ENCODE measurements around the gene PTPRD. TPM values are rescaled to one million over a fixed set of nuclear protein-coding genes. Genes with fewer than 3 reads are reported as not detected.

PTPRD gene
- total and polyA plus RNA-seq, 9 of the 15 experiments (the other 6 are each of a cell fraction or from before 2014, with no cell fraction given): 0.11 TPM; not detected in 8

GRCh38 chr9:8428389-8428788 is 2184.4 kb downstream of the PTPRD start:
- WGBS (ENCODE audit: insufficient coverage, low coverage, missing lambda C conversion rate): 0% methylated on average over 3 of the region's 3 CpGs
- no peak for TF ChIP-seq ZBTB9 (CRISPR knock-in tag; IDR thresholded peaks at IDR 0.05)
- TF ChIP-seq NCOA2 (IDR thresholded peaks at IDR 0.05; ENCODE audit: partially characterized antibody in 2 of 2): no peak
- no peak for TF ChIP-seq NR0B1 (IDR thresholded peaks at IDR 0.05; ENCODE audit: partially characterized antibody)
- no peak for TF ChIP-seq HNRNPL (IDR thresholded peaks at IDR 0.05; ENCODE audit: low read depth, low read length)
- no peak for TF ChIP-seq KDM5B (IDR thresholded peaks at IDR 0.05; ENCODE audit: insufficient replicate concordance, low read depth, low read length)
- TF ChIP-seq PML (IDR thresholded peaks at IDR 0.05; ENCODE audit: low read length): no peak
- TF ChIP-seq LEF1 (IDR thresholded peaks at IDR 0.05): no peak
- TF ChIP-seq NFYB (IDR thresholded peaks at IDR 0.05; ENCODE audit: extremely low read depth, insufficient read length): no peak
- TF ChIP-seq PBX2 (CRISPR knock-in tag; IDR thresholded peaks at IDR 0.05; ENCODE audit: low read depth): no peak
- TF ChIP-seq PBX2 (tag; conservative IDR thresholded peaks at IDR 0.05; ENCODE audit: low read depth): no peak
- TF ChIP-seq ESRRB (CRISPR knock-in tag; IDR thresholded peaks at IDR 0.05; ENCODE audit: borderline replicate concordance): no peak
- TF ChIP-seq ATF7 (IDR thresholded peaks at IDR 0.05): no peak
- no peaks in the 10 kb centered on the region for H3K36me3 ChIP-seq (ENCODE audit: control insufficient read depth, insufficient read depth, low read length)
- no peaks in the 10 kb centered on the region for H3K27me3 ChIP-seq (ENCODE audit: control insufficient read depth in 2 of 2, insufficient read depth in 2 of 2, low read length in 2 of 2)
- no peak overlapping the region for H3K4me2 ChIP-seq (ENCODE audit: insufficient read depth, low read length)
- no peak overlapping the region for H3K9ac ChIP-seq (ENCODE audit: insufficient read depth in 1 of 2, low read depth in 2 of 2, low read length in 2 of 2)
- H4K20me1 ChIP-seq (replicated peaks; ENCODE audit: control insufficient read depth, insufficient read depth, low read length): no peaks in the 10 kb centered on the region
- no peaks in the 10 kb centered on the region for H3K4me1 ChIP-seq (replicated peaks in 1 of 2; ENCODE audit: control insufficient read depth in 2 of 2, insufficient read depth in 2 of 2, low read length in 2 of 2)
- no peaks in the 10 kb centered on the region for H3K9me1 ChIP-seq (ENCODE audit: control insufficient read depth, insufficient read depth, low read length)
- CTCF ChIA-PET (ENCODE audit: low intra/inter-chr PET ratio): no interaction called here
- no peak overlapping the region for H3K4me3 ChIP-seq
- POLR2A ChIA-PET: no interaction called here
- H3K9me3 ChIP-seq (replicated peaks; ENCODE audit: control insufficient read depth, insufficient read depth, low read depth, low read length): no peaks in the 10 kb centered on the region
- FAIRE-seq: no peak
- no TSS peak for BruUV-seq (replicated peaks)
- in situ Hi-C loops (cut with MboI): no loop called here
- no peak for DNase-seq (ENCODE audit: extremely low read depth in 1 of 4, low spot score in 3 of 4)
- intact Hi-C loops (cut with micrococcal nuclease): no loop called here
- no peak for ATAC-seq
- no peak overlapping the region for H2AFZ ChIP-seq (ENCODE audit: low read depth, low read length)
- no peaks in the 10 kb centered on the region for H3K79me2 ChIP-seq (ENCODE audit: control insufficient read depth, insufficient read depth, low read length)
- no peak overlapping the region for H3K27ac ChIP-seq (ENCODE audit: extremely low read depth, low read depth, low read length)
